Astrocyte (in vitro differentiated cells and primary cell): ENCODE measurements around the gene CDKAL1. TPM values are rescaled to one million over a fixed set of nuclear protein-coding genes. Genes with fewer than 3 reads are reported as not detected.
A peak's percentile ranks its signal among the peaks of the same experiment; 100 is the strongest.

ENCODE experiments used
- DNase-seq: peaks from one replicate; pipeline ENCODE4 v3.0.0-alpha.2; 2010; ENCODE audit warnings: low read depth
- FAIRE-seq: peaks from 2 replicates; lab custom pipeline; 2011; peaks lifted over from hg19 to GRCh38; lab: Jason Lieb, UNC
- H2AFZ ChIP-seq: 2 replicates; pipeline ENCODE4 v1.6.0; 2012; ENCODE audit warnings: low read depth, low read length, inconsistent platforms
- H3K27ac ChIP-seq: 2 replicates; pipeline ENCODE4 v1.5.1; 2011; ENCODE audit warnings: low read depth, low read length, inconsistent platforms
- H3K27me3 ChIP-seq: 2 replicates; pipeline ENCODE4 v1.6.0; 2011; ENCODE audit warnings: low read length, inconsistent platforms; ENCODE audit not compliant: insufficient read depth
- H3K36me3 ChIP-seq: 2 replicates; pipeline ENCODE4 v1.5.1; 2011; ENCODE audit warnings: low read length, inconsistent platforms; ENCODE audit not compliant: insufficient read depth
- H3K4me1 ChIP-seq: 2 replicates; pipeline ENCODE4 v1.5.1; 2011; ENCODE audit warnings: low read length, inconsistent platforms; ENCODE audit not compliant: insufficient read depth
- H3K4me2 ChIP-seq: 2 replicates; pipeline ENCODE4 v1.6.0; 2012; ENCODE audit warnings: low read length, inconsistent platforms
- H3K4me3 ChIP-seq: 2 replicates; pipeline ENCODE4 v1.5.1; 2011; ENCODE audit warnings: low read depth, mild to moderate bottlenecking, low read length, inconsistent platforms; ENCODE audit not compliant: insufficient read depth
- H3K79me2 ChIP-seq: 2 replicates; pipeline ENCODE4 v1.6.0; 2012; ENCODE audit warnings: mild to moderate bottlenecking, low read length, inconsistent platforms; ENCODE audit not compliant: insufficient read depth
- H3K9ac ChIP-seq: 2 replicates; pipeline ENCODE4 v1.6.0; 2012; ENCODE audit warnings: mild to moderate bottlenecking, low read length, inconsistent platforms
- H3K9me3 ChIP-seq: 2 replicates; pipeline ENCODE4 v1.5.1; 2012; ENCODE audit warnings: low read depth, mild to moderate bottlenecking, low read length, inconsistent platforms; ENCODE audit not compliant: insufficient read depth
- H4K20me1 ChIP-seq: 2 replicates; pipeline ENCODE4 v1.6.0; 2012; ENCODE audit warnings: low read length, inconsistent platforms; ENCODE audit not compliant: insufficient read depth
- H3K27ac Mint-ChIP-seq: one replicate; pipeline ENCODE4 v1.8.0; 2021; ENCODE audit warnings: mild to moderate bottlenecking, mixed read lengths; ENCODE audit not compliant: unreplicated experiment
- H3K27me3 Mint-ChIP-seq: one replicate; pipeline ENCODE4 v1.8.0; 2021; ENCODE audit warnings: low read depth, mixed read lengths; ENCODE audit not compliant: unreplicated experiment
- H3K36me3 Mint-ChIP-seq: one replicate; pipeline ENCODE4 v1.8.0; 2021; ENCODE audit warnings: low read depth, mixed read lengths; ENCODE audit not compliant: unreplicated experiment
- H3K4me1 Mint-ChIP-seq: one replicate; pipeline ENCODE4 v1.8.0; 2021; ENCODE audit warnings: low read depth, mixed read lengths; ENCODE audit not compliant: unreplicated experiment
- H3K4me3 Mint-ChIP-seq: one replicate; pipeline ENCODE4 v1.8.0; 2021; ENCODE audit warnings: mild to moderate bottlenecking, moderate library complexity, mixed read lengths; ENCODE audit not compliant: unreplicated experiment
- H3K9me3 Mint-ChIP-seq: one replicate; pipeline ENCODE4 v1.8.0; 2021; ENCODE audit warnings: mild to moderate bottlenecking, mixed read lengths; ENCODE audit not compliant: unreplicated experiment
- CTCF ChIP-seq: IDR thresholded peaks from 2 replicates; pipeline ENCODE4 v1.5.1; 2011; ENCODE audit warnings: low read depth, mild to moderate bottlenecking, inconsistent platforms, low read length, moderate library complexity; ENCODE audit not compliant: insufficient read depth
- EZH2 ChIP-seq: IDR thresholded peaks from 2 replicates; pipeline ENCODE4 v1.6.1; 2012; ENCODE audit warnings: mild to moderate bottlenecking, low read length, inconsistent platforms; ENCODE audit not compliant: insufficient read depth
- total RNA-seq: library from RNA; stranded (reverse); gene quantifications from 2 replicates; pipeline ENCODE4 v1.2.1, GENCODE V29; 2021

CDKAL1 gene
- total RNA-seq, 1 donor from 2014 or later = 13.7 TPM

DNA sequence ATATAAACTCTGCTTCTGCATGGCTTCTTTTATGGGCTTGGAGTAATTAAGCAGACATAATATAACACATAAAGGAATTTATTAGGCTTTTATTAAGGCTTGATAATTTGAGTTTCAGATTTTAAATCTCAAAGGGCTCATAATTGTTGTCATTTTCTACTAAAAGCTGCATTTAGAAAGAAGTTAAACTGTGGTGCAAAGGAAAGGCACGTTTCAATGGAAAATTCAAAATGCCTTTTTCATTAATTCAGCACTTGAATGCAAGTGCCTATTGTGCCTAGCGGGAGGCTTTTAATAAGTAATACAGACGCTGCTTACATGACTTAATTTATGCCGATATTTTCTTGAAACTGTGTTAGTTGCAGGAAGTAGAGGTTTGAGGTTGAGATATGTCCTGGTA, 627.5 kb downstream of the CDKAL1 start:
- Histone ChIP-seq H2AFZ (no peak overlapping the region), H3K9ac (no peak overlapping the region), H3K79me2 (no peaks in the 10 kb centered on the region), H3K4me1 (peaks cover 7% of the 10 kb centered on the region), H3K4me2 (no peak overlapping the region), H3K9me3 (no peaks in the 10 kb centered on the region), H3K27ac (no peak overlapping the region), H3K27me3 (no peaks in the 10 kb centered on the region), H3K36me3 (no peaks in the 10 kb centered on the region), H3K4me3 (no peak overlapping the region), H4K20me1 (no peaks in the 10 kb centered on the region)
- DNase-seq = no peak
- TF ChIP-seq EZH2 (no peak), CTCF (no peak)
- H3K27me3 Mint-ChIP-seq = no peaks in the 10 kb centered on the region
- peaks cover 12% of the 10 kb centered on the region for H3K4me1 Mint-ChIP-seq
- H3K36me3 Mint-ChIP-seq = no peaks in the 10 kb centered on the region
- H3K9me3 Mint-ChIP-seq = no peaks in the 10 kb centered on the region
- no peak for FAIRE-seq
- H3K27ac Mint-ChIP-seq = no peak overlapping the region
- no peak overlapping the region for H3K4me3 Mint-ChIP-seq

DNA sequence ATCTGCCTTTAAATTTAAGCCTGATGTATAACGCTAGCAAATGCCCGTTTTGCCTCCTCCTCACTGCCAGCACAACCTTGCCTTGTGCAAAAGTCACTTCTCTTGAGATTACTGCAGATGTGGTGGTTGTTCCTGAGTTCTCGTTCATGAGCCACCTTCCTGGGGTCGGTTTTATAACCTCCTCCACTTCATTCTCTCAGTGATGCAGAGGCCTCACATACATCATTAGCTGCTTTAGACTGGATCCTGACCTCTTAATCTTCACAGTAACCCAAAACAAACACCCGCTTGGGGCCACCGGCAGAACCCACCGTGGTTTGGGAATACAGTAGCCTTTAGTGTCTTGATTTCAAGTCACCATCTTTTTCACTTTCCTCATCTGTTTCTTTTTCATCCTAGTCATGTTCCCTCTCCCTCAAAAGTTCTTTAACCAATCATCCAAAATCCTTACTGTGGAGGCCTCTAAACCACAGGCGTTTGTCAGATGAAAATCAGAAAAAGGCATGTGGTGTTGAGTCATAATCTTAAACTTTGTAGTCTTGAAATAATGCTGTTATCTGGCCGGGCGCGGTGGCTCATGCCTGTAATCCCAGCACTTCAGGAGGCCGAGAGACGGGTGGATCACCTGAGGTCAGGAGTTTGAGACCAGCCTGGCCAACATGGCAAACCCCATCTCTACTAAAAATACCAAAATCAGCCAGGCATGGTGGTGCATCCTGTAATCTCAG, 629.0 kb downstream of the CDKAL1 start:
- H3K36me3 ChIP-seq = no peaks in the 10 kb centered on the region
- H3K4me1 Mint-ChIP-seq = peaks cover 11% of the 10 kb centered on the region
- no peaks in the 10 kb centered on the region for H3K27me3 Mint-ChIP-seq
- TF ChIP-seq CTCF (no peak), EZH2 (no peak)
- H2AFZ ChIP-seq = no peak overlapping the region
- peak overlapping the region; percentile 59 for H3K27ac Mint-ChIP-seq
- no peaks in the 10 kb centered on the region for H3K79me2 ChIP-seq
- H3K36me3 Mint-ChIP-seq = no peaks in the 10 kb centered on the region
- H4K20me1 ChIP-seq = no peaks in the 10 kb centered on the region
- H3K4me1 ChIP-seq = peaks cover 7% of the 10 kb centered on the region
- H3K4me3 Mint-ChIP-seq = no peak overlapping the region
- H3K9ac ChIP-seq = no peak overlapping the region
- DNase-seq (peak; percentile 93), FAIRE-seq (no peak)
- H3K27me3 ChIP-seq = no peaks in the 10 kb centered on the region
- peak overlapping the region; percentile 40 for H3K4me2 ChIP-seq
- no peak overlapping the region for H3K4me3 ChIP-seq
- H3K9me3 Mint-ChIP-seq = no peaks in the 10 kb centered on the region
- no peaks in the 10 kb centered on the region for H3K9me3 ChIP-seq
- H3K27ac ChIP-seq = peak overlapping the region; percentile 53

GRCh38 chr6:21163838-21164180, 629.6 kb downstream of the CDKAL1 start:
- H3K9me3 ChIP-seq = no peaks in the 10 kb centered on the region
- H3K27me3 ChIP-seq = no peaks in the 10 kb centered on the region
- no peaks in the 10 kb centered on the region for H4K20me1 ChIP-seq
- no peak overlapping the region for H3K27ac Mint-ChIP-seq
- H3K4me1 Mint-ChIP-seq = peaks cover 9% of the 10 kb centered on the region
- no peak overlapping the region for H3K27ac ChIP-seq
- no peaks in the 10 kb centered on the region for H3K9me3 Mint-ChIP-seq
- no peak overlapping the region for H2AFZ ChIP-seq
- H3K4me3 ChIP-seq = no peak overlapping the region
- no peaks in the 10 kb centered on the region for H3K27me3 Mint-ChIP-seq
- H3K79me2 ChIP-seq = no peaks in the 10 kb centered on the region
- peaks cover 7% of the 10 kb centered on the region for H3K4me1 ChIP-seq
- no peak overlapping the region for H3K4me2 ChIP-seq
- FAIRE-seq (no peak), DNase-seq (no peak)
- no peak overlapping the region for H3K4me3 Mint-ChIP-seq
- no peaks in the 10 kb centered on the region for H3K36me3 Mint-ChIP-seq
- no peak for TF ChIP-seq EZH2
- no peak for TF ChIP-seq CTCF
- no peaks in the 10 kb centered on the region for H3K36me3 ChIP-seq
- H3K9ac ChIP-seq = no peak overlapping the region
